HK-2 (cell line): ENCODE results near the gene CYTH1.
A peak's percentile ranks its signal among the peaks of the same experiment; 100 is the strongest.

Experiments used
- DNase-seq: peaks from one replicate; pipeline ENCODE4 v3.0.0-alpha.2; 2018; ENCODE audit not compliant: unreplicated experiment

Gene CYTH1

GRCh38 chr17:78715876-78716275 is 66.2 kb downstream of the CYTH1 start:
- DNase-seq, result no peak

GRCh38 chr17:78715000-78715771 is 66.9 kb downstream of the CYTH1 start:
- DNase-seq, result no peak

- no peak for DNase-seq
Observed at GRCh38 chr17:78714534-78714933, 67.5 kb downstream of the CYTH1 start.

- DNase-seq, result no peak
Observed at GRCh38 chr17:78712043-78712442, 70.0 kb downstream of the CYTH1 start.

- no peak for DNase-seq
Observed at GRCh38 chr17:78710607-78711006, 71.5 kb downstream of the CYTH1 start.

GRCh38 chr17:78709751-78710181 is 72.3 kb downstream of the CYTH1 start:
- DNase-seq, result no peak

GRCh38 chr17:78709119-78709681 is 72.9 kb downstream of the CYTH1 start:
- DNase-seq, result no peak

GRCh38 chr17:78708510-78708973 is 73.5 kb downstream of the CYTH1 start:
- peak; percentile 73 for DNase-seq

- no peak for DNase-seq
Observed at GRCh38 chr17:78707923-78708322, 74.2 kb downstream of the CYTH1 start.

GRCh38 chr17:78707016-78707415 is 75.1 kb downstream of the CYTH1 start:
- no peak for DNase-seq

GRCh38 chr17:78706271-78706915 is 75.7 kb downstream of the CYTH1 start:
- DNase-seq, result peak; percentile 65

- DNase-seq, result no peak
Observed at GRCh38 chr17:78705071-78705470, 77.0 kb downstream of the CYTH1 start.

- DNase-seq, result no peak
Observed at GRCh38 chr17:78704594-78704993, 77.5 kb downstream of the CYTH1 start.

GRCh38 chr17:78697554-78698343 is 84.3 kb downstream of the CYTH1 start:
- DNase-seq, result no peak

GRCh38 chr17:78697122-78697521 is 85.0 kb downstream of the CYTH1 start:
- no peak for DNase-seq

GRCh38 chr17:78696016-78696982 is 85.8 kb downstream of the CYTH1 start:
- no peak for DNase-seq

GRCh38 chr17:78694805-78695531 is 87.1 kb downstream of the CYTH1 start:
- DNase-seq, result no peak

- DNase-seq, result no peak
Observed at GRCh38 chr17:78693346-78694083, 88.6 kb downstream of the CYTH1 start.

- no peak for DNase-seq
Observed at GRCh38 chr17:78692460-78693010, 89.5 kb downstream of the CYTH1 start.
